ENCODE results near the gene TSSC4.

Gene TSSC4

GRCh38 chr11:2445746-2446551 lies 45.4 kb downstream of the TSSC4 start:
- peak overlapping the region; percentile 83 to 91 for H3K4me3 Mint-ChIP-seq
- DNase-seq (no peak), ATAC-seq (replicated peaks) (no peak)
- H3K27me3 Mint-ChIP-seq: peaks cover 5 to 29% of the 10 kb centered on the region in 2 donors
- H3K36me3 Mint-ChIP-seq (ENCODE audit: insufficient read depth): peaks cover 3% of the 10 kb centered on the region
- no peaks in the 10 kb centered on the region for H3K9me3 Mint-ChIP-seq
- peak overlapping the region in 1 of 2 donors; percentile 59 for H3K27ac Mint-ChIP-seq
- peaks cover 22 to 27% of the 10 kb centered on the region in 2 donors for H3K4me1 Mint-ChIP-seq (ENCODE audit: low read depth in 2 of 2)

GRCh38 chr11:2446590-2447252 lies 46.2 kb downstream of the TSSC4 start:
- ATAC-seq (replicated peaks): no peak
- DNase-seq: no peak
- H3K27me3 Mint-ChIP-seq: peaks cover 5 to 29% of the 10 kb centered on the region in 2 donors
- H3K9me3 Mint-ChIP-seq: no peaks in the 10 kb centered on the region
- H3K4me3 Mint-ChIP-seq: peak overlapping the region; percentile 56 to 91
- H3K4me1 Mint-ChIP-seq (ENCODE audit: low read depth in 2 of 2): peaks cover 22 to 27% of the 10 kb centered on the region in 2 donors
- peak overlapping the region in 1 of 2 donors; percentile 32 for H3K27ac Mint-ChIP-seq
- H3K36me3 Mint-ChIP-seq (ENCODE audit: insufficient read depth): peaks cover 3% of the 10 kb centered on the region

GRCh38 chr11:2447253-2447950 lies 46.9 kb downstream of the TSSC4 start:
- Mint-ChIP-seq H3K4me1 (ENCODE audit: low read depth in 2 of 2) (peaks cover 21 to 27% of the 10 kb centered on the region in 2 donors), H3K36me3 (ENCODE audit: insufficient read depth) (peaks cover 3% of the 10 kb centered on the region), H3K27ac (peak overlapping the region in 1 of 2 donors; percentile 32), H3K27me3 (peaks cover 5 to 29% of the 10 kb centered on the region in 2 donors), H3K4me3 (peak overlapping the region; percentile 56 to 91), H3K9me3 (no peaks in the 10 kb centered on the region)
- ATAC-seq (replicated peaks): no peak
- DNase-seq: no peak

GRCh38 chr11:2447951-2448650 lies 47.6 kb downstream of the TSSC4 start:
- Mint-ChIP-seq H3K27ac (no peak overlapping the region), H3K4me1 (ENCODE audit: low read depth in 2 of 2) (peaks cover 14 to 23% of the 10 kb centered on the region in 2 donors), H3K27me3 (peaks cover 5 to 29% of the 10 kb centered on the region in 2 donors), H3K9me3 (no peaks in the 10 kb centered on the region), H3K36me3 (ENCODE audit: insufficient read depth) (peaks cover 3% of the 10 kb centered on the region), H3K4me3 (peak overlapping the region; percentile 56 to 91)
- DNase-seq (no peak), ATAC-seq (replicated peaks) (no peak)

GRCh38 chr11:2448661-2449547 lies 48.4 kb downstream of the TSSC4 start:
- DNase-seq (no peak), ATAC-seq (replicated peaks) (no peak)
- peaks cover 9 to 19% of the 10 kb centered on the region in 2 donors for H3K4me1 Mint-ChIP-seq (ENCODE audit: low read depth in 2 of 2)
- no peak overlapping the region for H3K4me3 Mint-ChIP-seq
- H3K27me3 Mint-ChIP-seq: peaks cover 5 to 29% of the 10 kb centered on the region in 2 donors
- H3K36me3 Mint-ChIP-seq (ENCODE audit: insufficient read depth): peaks cover 7% of the 10 kb centered on the region
- no peaks in the 10 kb centered on the region for H3K9me3 Mint-ChIP-seq
- no peak overlapping the region for H3K27ac Mint-ChIP-seq

- ATAC-seq (replicated peaks) (no peak), DNase-seq (no peak)
- Mint-ChIP-seq H3K36me3 (ENCODE audit: insufficient read depth) (peaks cover 7% of the 10 kb centered on the region), H3K4me1 (ENCODE audit: low read depth in 2 of 2) (peaks cover 9 to 19% of the 10 kb centered on the region in 2 donors), H3K4me3 (no peak overlapping the region), H3K9me3 (no peaks in the 10 kb centered on the region), H3K27me3 (peaks cover 5 to 29% of the 10 kb centered on the region in 2 donors), H3K27ac (no peak overlapping the region)
Measured at GRCh38 chr11:2449548-2450320, 49.2 kb downstream of the TSSC4 start.

GRCh38 chr11:2450321-2451041 lies 49.9 kb downstream of the TSSC4 start:
- peaks cover 4% of the 10 kb centered on the region for H3K36me3 Mint-ChIP-seq (ENCODE audit: insufficient read depth)
- no peak overlapping the region for H3K27ac Mint-ChIP-seq
- no peak overlapping the region for H3K4me3 Mint-ChIP-seq
- peaks cover 6 to 15% of the 10 kb centered on the region in 2 donors for H3K4me1 Mint-ChIP-seq (ENCODE audit: low read depth in 2 of 2)
- DNase-seq (no peak), ATAC-seq (replicated peaks) (no peak)
- peaks cover 5 to 26% of the 10 kb centered on the region in 2 donors for H3K27me3 Mint-ChIP-seq
- H3K9me3 Mint-ChIP-seq: no peaks in the 10 kb centered on the region

- H3K9me3 Mint-ChIP-seq: no peaks in the 10 kb centered on the region
- no peak overlapping the region for H3K27ac Mint-ChIP-seq
- H3K4me3 Mint-ChIP-seq: no peak overlapping the region
- peaks cover 5 to 18% of the 10 kb centered on the region in 2 donors for H3K27me3 Mint-ChIP-seq
- DNase-seq (no peak), ATAC-seq (replicated peaks) (no peak)
- peaks cover 4% of the 10 kb centered on the region for H3K36me3 Mint-ChIP-seq (ENCODE audit: insufficient read depth)
- peaks cover 5 to 8% of the 10 kb centered on the region in 2 donors for H3K4me1 Mint-ChIP-seq (ENCODE audit: low read depth in 2 of 2)
Measured at GRCh38 chr11:2451336-2451735, 50.8 kb downstream of the TSSC4 start.

GRCh38 chr11:2451916-2452315 lies 51.4 kb downstream of the TSSC4 start:
- peaks cover 5 to 17% of the 10 kb centered on the region in 2 donors for H3K27me3 Mint-ChIP-seq
- ATAC-seq (replicated peaks) (no peak), DNase-seq (no peak)
- H3K9me3 Mint-ChIP-seq: no peaks in the 10 kb centered on the region
- no peak overlapping the region for H3K27ac Mint-ChIP-seq
- H3K36me3 Mint-ChIP-seq (ENCODE audit: insufficient read depth): peaks cover 4% of the 10 kb centered on the region
- H3K4me3 Mint-ChIP-seq: no peak overlapping the region
- peaks cover 3 to 7% of the 10 kb centered on the region in 2 donors for H3K4me1 Mint-ChIP-seq (ENCODE audit: low read depth in 2 of 2)

- Mint-ChIP-seq H3K4me3 (no peak overlapping the region), H3K27ac (no peak overlapping the region), H3K36me3 (ENCODE audit: insufficient read depth) (peaks cover 4% of the 10 kb centered on the region), H3K9me3 (no peaks in the 10 kb centered on the region), H3K4me1 (ENCODE audit: low read depth in 2 of 2) (peaks cover 0 to 1% of the 10 kb centered on the region in 2 donors), H3K27me3 (peaks cover 5 to 11% of the 10 kb centered on the region in 2 donors)
- DNase-seq (no peak), ATAC-seq (replicated peaks) (no peak)
Measured at GRCh38 chr11:2452321-2453012, 51.9 kb downstream of the TSSC4 start.

GRCh38 chr11:2453436-2453835 lies 52.9 kb downstream of the TSSC4 start:
- H3K9me3 Mint-ChIP-seq: no peaks in the 10 kb centered on the region
- peaks cover 5 to 6% of the 10 kb centered on the region in 2 donors for H3K27me3 Mint-ChIP-seq
- H3K27ac Mint-ChIP-seq: no peak overlapping the region
- ATAC-seq (replicated peaks) (no peak), DNase-seq (no peak)
- H3K4me1 Mint-ChIP-seq (ENCODE audit: low read depth in 2 of 2): no peaks in the 10 kb centered on the region
- H3K36me3 Mint-ChIP-seq (ENCODE audit: insufficient read depth): peaks cover 4% of the 10 kb centered on the region
- H3K4me3 Mint-ChIP-seq: no peak overlapping the region

Data from effector memory CD8-positive, alpha-beta T cell (primary cell).